HG03095 (cell line): ENCODE results near the gene PHACTR2.
A peak's percentile ranks its signal among the peaks of the same experiment; 100 is the strongest.
"Not testable (repeated sequence)": the region's sequence is repeated elsewhere in the genome, so short reads cannot be mapped to it uniquely, and the experiment has no call there.

Experiments used
- ATAC-seq: cut with Tn5 transposase; IDR thresholded peaks from one replicate; pipeline ENCODE4 v1.9.1; 2021; ENCODE audit warnings: moderate library complexity; ENCODE audit not compliant: unreplicated experiment

PHACTR2 gene

DNA sequence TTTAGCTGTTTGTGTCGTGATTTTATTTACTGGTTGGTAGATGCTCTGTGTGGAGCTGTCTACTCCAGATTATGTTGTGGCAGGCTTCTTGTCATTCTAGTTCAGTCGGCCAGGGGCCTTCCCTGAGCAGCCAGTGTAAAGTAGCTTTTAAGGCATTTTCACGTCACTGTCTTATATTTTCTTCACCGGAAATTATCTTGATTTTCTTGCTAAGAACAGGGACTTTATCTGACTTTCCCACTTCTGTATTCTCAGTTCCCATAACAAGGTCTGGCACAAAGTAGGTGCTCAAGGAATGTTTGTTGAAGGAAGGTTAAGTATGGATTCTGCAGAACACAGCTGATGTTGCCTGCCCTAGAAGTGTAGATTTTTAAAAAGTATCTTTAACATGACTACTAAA, 166.2 kb downstream of the PHACTR2 start:
- no peak for ATAC-seq

DNA sequence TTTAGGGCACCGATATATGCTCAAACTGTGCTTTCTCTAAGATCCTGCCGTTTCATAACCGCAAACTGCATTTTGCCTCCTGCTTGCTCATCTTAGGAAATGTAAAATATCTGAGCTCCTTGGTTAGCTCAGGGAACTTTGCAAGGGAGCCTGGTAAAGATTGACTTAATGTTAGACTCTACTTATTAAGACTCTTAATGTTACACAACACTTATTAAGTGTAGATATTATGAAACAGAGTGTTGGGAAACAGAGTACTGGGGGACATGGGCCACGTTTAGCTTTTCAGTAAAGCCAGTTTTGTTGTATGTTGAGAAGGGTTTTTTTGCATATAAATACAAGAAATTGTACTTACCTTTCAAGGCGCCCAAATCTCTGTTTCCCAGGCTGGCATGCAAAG, 167.3 kb downstream of the PHACTR2 start:
- ATAC-seq, result no peak

DNA sequence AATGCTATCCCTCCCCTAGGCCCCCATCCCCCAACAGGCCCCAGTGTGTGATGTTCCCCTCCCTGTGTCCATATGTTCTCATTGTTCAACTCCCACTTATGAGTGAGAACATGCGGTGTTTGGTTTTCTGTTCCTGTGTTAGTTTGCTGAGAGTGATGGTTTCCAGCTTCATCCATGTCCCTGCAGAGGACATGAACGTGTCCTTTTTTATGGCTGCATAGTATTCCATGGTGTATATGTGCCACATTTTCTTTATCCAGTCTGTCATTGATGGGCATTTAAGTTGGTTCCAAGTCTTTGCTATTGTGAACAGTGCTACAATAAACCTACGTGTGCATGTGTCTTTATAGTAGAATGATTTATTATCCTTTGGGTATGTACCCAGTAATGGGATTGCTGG, 173.9 kb downstream of the PHACTR2 start:
- ATAC-seq, result not testable (repeated sequence)

DNA sequence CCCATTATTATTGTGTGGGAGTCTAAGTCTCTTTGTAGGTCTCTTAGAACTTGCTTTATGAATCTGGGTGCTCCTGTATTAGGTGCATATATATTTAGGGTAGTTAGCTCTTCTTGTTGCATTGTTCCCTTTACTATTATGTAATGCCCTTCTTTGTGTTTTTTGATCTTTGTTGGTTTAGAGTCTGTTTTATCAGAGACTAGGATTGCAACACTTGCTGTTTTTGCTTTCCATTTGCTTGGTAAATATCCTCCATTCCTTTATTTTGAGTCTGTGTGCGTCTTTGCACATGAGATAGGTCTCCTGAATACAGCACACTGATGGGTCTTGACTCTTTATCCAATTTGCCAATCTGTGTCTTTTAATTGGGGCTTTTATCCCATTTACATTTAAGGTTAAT, 177.3 kb downstream of the PHACTR2 start:
- ATAC-seq, result not testable (repeated sequence)

DNA sequence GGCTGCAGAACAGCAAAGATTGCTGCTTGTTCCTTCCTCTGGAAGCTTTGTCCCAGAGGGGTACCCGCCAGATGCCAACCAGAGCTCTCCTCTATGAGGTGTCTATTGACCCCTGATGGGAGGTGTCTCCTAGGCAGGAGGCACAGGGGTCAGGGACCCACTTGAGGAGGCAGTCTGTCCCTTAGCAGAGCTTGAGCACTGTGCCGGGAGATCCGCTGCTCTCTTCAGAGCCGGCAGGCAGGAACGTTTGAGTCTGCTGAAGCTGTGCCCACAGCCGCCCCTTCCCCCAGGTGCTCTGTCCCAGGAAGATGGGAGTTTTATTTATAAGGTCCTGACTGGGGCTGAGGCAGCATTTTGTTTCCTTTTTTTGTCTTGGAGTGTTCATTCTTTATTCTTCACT, 179.0 kb downstream of the PHACTR2 start:
- not testable (repeated sequence) for ATAC-seq

DNA sequence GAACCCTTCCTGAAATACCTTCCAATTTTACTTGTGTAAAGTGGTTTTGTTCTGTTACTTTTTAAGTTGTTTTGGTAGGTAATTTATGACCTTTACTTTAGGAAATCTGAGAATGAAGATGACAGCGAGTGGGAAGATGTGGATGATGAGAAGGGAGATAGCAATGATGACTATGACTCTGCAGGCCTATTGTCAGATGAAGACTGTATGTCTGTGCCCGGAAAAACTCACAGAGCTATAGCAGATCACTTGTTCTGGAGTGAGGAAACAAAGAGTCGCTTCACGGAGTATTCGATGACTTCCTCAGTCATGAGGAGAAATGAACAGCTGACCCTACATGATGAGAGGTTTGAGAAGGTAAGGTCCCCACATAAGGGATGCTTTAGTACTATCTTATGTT, 179.9 kb downstream of the PHACTR2 start:
- no peak for ATAC-seq

DNA sequence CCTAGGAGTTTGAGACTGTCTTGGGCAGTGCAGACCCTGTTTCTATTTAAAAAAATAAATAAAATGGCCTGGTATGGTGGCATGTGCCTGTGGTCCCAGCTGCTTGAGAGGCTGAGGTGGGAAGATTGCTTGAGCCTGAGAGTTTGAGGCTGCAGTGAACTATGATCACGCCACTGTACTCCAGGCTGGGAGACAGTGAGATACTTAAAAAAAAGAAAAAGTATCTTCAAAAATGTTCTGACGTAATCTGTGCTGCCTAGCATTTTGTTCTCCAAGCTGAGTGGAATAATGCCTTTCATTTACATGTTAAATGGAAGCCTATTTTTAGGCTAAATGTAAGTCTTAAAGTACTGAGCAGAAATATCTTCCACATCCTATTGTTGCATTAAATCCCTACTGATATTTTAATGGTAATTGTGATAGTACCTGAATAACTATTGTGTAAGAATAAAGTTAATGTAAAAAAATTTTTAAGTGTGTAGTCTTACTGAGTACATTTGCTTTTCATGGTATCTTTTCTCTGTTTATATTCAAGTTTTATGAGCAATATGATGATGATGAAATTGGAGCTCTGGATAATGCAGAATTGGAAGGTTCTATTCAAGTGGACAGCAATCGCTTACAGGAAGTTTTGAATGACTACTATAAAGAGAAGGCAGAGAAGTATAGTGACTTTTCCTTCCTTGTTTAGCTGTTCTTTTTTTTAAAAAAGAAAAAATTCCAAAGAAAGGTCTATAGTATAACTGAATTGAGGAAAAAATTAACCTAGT, 182.3 kb downstream of the PHACTR2 start:
- no peak for ATAC-seq

DNA sequence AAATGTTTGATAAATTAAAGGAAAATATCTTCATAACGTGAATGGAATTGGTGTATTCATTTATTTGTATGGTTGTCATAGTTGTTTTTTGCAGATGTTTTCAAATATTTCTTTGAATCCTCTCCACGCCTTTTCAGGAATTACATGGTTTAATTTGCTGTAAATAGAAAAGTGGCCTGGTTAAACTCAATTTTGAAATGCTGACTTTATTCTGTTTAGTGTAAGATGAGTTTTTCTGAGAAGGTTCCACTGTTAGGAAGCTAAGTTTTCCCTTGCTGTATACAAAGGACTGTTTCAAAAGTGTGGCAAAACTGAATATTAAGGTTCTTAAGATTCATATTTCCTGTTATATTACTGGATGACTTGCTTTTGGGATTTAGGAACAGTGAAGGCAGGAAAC, 186.0 kb downstream of the PHACTR2 start:
- ATAC-seq, result no peak

DNA sequence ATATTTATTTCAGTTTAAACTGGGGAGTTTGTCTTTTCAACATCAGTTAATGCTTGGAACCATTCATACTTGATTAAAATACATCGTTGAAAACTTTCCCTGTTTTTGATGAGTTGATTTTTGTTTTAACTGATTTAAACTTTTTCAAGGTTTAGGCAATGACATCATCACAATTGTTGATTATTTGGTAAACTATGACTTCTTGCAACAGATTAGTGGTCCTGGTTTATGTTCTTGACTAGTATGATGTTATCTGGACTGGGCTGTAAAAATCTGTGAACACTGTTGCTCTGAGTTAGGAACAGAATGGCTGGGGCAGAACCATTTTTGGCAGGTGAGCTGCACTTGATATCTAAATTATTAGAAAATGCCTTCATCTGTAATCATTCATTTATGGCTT, 186.5 kb downstream of the PHACTR2 start, which contains the start of gene ZC2HC1B:
ZC2HC1B (plus strand) TSS at position 241 of the 400 bp plus-strand sequence; CDS start at position 307, 66 bp downstream.
- no peak for ATAC-seq

DNA sequence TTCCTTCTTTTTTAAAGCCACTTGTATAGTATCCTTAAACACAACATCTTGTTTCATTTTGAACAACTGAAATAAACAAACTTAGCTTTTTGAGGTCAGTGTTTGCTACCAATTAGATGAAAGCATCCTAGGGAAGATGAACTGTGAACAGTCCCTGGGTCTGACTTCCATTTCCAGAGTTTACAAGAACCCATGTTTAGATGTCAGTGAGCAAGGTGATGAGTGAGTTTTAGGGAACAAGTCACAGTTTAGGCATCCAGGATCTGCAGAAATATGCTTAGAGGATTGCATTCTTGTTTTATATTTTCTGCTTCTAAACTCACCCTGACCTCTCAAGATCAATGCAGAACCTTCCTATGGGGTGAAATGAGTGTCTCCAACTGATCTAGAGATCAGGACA, 189.5 kb downstream of the PHACTR2 start:
- ATAC-seq, result no peak

DNA sequence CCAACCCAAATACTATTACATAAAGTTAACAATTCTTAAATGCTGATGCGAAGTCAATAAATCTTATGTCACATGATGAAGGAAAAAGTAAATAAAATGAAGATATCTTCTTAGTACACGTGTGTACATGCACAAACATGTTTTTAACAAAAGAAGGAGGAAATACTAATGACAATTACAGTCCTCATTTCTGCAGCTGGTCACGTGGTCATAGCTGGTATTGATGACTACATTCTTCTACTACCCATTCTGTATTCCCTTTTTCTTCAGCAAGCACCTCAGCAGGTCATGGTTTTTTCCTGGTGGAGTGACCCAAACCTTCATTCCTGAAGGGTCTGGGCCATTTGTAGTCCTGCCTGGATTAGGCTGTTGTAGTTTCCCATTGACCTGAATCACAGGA, 191.0 kb downstream of the PHACTR2 start:
- not testable (repeated sequence) for ATAC-seq

DNA sequence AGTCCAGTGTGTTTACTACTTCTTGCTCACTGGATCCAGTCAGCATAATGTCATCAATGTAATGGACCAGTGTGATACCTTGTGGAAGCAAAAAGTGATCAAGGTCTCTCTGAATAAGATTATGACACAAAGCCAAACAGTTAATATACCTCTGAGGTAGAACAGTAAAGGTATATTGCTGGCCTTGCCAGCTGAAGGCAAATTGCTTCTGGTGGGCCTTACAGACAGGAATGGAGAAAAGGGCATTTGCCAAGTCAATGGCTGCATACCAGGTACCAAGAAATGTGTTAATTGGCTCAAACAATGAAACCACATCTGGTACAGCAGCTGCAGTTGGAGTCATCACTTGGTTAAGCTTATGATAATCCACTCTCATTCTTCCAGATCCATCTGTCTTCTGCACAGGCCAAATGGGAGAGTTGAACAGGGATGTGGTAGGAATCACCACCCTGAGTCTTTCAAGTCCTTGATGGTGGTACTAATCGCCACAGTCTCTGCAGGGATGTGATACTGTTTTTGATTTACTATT, 193.5 kb downstream of the PHACTR2 start:
- not testable (repeated sequence) for ATAC-seq

DNA sequence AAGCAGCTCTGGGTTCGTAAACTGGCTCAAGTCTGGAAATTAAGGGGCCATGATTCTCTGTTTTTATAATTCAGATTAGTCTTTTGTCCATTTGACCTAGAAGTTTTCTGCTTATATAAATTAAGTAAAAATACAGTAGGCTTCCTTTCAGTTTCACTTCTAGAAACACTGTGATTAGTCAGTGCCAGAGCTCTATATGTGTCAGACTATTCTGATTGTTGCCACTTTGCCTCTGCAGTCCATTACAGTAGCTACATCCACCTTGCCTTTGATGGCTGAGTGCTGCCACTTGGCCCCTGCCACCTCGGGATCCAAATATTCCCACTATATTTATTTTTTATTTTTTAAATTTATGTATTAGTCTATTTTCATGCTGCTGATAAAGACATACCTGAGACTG, 194.4 kb downstream of the PHACTR2 start:
- peak; percentile 87 for ATAC-seq

DNA sequence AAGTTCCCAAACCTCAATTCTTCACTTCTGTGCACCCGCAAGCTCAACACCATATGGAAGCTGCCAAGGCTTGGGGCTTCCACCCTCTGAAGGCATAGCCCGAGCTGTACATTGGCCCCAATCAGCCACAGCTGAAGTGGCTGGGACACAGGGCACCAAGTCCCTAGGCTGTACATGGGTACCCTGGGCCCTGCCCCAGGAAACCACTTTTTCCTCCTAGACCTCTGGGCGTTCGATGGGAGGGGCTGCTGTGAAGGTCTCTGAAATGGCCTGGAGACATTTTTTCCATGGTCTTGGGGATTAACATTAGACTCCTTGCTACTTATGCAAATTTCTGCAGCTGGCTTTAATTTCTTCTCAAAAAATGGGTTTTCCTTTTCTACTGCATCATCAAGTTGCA, 195.8 kb downstream of the PHACTR2 start:
- not testable (repeated sequence) for ATAC-seq

DNA sequence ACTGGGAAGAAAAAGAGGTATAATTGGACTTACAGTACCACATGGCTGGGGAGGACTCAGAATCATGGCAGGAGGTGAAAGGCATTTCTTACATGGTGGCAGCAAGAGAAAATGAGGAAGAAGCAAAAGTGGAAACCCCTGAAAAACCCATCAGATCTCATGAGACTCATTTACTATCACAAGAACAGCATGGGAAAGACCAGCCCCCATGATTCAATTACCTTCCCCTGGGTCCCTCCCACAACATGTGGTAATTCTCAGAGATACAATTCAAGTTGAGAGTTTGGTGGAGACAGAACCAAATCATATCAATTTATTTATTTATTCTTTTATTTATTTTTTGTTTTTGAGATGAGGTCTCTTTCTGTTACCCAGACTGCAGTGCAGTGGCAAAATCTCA, 196.7 kb downstream of the PHACTR2 start:
- ATAC-seq, result not testable (repeated sequence)

DNA sequence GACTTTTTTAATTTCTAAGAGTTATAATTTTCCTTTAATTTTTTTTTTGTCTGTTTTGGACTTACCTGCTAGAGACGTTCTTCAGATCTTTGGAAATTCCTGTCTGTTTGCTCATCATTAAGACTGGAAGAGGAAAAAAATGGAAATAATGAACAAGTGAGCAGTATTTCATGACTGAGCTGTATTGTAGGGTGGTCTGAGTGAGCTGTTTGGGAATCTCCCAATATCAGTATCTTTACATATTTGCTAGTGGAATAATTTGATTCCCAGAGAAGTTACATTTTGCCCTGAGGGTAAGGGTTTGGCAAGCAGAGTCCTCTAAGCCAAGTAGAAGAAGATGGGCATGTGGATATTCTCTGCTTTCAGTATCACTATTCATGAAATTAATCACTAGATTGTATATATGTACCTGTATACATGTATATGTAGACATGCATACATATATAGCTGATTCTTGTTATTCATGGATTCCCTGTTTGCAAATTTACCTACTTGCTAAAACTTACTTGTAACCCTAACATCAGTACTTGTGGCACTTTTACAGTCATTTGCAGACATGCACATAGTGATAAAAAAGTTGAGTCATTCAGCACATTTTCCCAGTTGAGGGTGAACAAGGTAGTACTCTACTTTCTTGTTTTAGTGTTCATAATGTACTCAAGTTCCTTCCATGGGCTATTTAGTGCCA, 200.0 kb downstream of the PHACTR2 start:
- no peak for ATAC-seq

DNA sequence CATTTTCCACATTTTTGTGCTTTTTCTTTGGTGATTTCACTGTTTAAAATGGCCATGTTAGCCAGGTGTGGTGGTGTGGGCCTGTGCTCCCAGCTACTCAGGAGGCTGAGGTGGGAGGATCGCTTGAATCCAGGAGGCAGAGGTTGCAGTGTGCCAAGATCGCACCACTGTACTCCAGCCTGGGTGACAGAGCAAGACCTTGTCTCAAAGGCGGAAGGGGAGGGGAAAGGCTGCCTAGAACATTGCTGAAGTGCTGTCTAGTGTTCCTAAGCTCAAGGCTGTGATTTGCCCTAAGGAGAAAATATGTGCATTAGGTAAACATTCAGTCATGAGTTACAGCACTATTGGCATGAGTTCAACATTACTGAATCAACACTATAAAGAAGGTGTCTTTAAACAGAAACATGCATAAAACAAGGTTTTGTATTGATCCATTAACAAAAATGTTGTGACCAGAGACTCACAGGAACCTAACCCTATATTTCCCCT, 200.6 kb downstream of the PHACTR2 start:
- no peak for ATAC-seq

DNA sequence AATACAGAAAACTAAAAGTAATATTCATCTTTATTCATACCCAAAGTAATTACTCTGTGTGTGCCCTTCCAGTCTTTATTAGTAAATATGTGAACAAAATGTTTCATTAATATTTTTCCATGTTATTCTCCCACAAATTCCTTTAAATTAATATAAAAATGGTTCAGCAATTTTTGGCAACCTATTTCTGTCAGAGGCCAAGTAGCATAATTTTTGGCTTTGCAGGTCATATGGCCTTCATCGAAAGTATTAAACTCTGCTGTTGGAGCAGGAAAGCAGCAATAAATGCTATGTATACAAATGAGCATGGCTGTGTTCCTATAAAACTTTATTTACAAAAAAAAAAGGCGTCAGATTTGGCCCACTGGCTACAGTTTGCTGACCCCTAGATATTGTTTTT, 202.6 kb downstream of the PHACTR2 start:
- ATAC-seq, result no peak
